Spinal cord (tissue), 10 donors: ENCODE results near the gene FCHSD2. TPM values are rescaled to one million over a fixed set of nuclear protein-coding genes. Genes with fewer than 3 reads are reported as not detected.

ENCODE experiments used
- DNase-seq, 6 donors: peaks; one replicate each; pipeline versions ENCODE4 v3.0.0 to v3.0.0-alpha.2; 2013 to 2015; ENCODE audit warnings: low spot score in 6 of 6, low read depth in 4 of 6
- H3K27ac ChIP-seq: one replicate; pipeline ENCODE4 v1.5.1; 2013; ENCODE audit warnings: low read depth, low read length, control low read depth
- H3K27me3 ChIP-seq: one replicate; pipeline ENCODE4 v1.6.1; 2013; ENCODE audit warnings: low read length; ENCODE audit not compliant: control insufficient read depth, insufficient read depth
- H3K36me3 ChIP-seq: one replicate; pipeline ENCODE4 v1.6.1; 2013; ENCODE audit warnings: low read length; ENCODE audit not compliant: control insufficient read depth, insufficient read depth
- H3K4me1 ChIP-seq: one replicate; pipeline ENCODE4 v1.6.1; 2013; ENCODE audit warnings: low read length; ENCODE audit not compliant: control insufficient read depth, insufficient read depth
- H3K4me3 ChIP-seq: one replicate; pipeline ENCODE4 v1.5.1; 2013; ENCODE audit warnings: low read depth, low read length, control low read depth
- H3K9me3 ChIP-seq: one replicate; pipeline ENCODE4 v1.6.1; 2013; ENCODE audit warnings: low read length; ENCODE audit not compliant: control insufficient read depth, insufficient read depth
- WGBS: methylation state at CpG from one replicate; pipeline ENCODE4 v1.1.5; 2013; ENCODE audit warnings: missing lambda C conversion rate; ENCODE audit not compliant: insufficient coverage; 5-methylcytosine and 5-hydroxymethylcytosine counted together
- long read RNA-seq, 4 donors: transcript quantifications; one replicate each; lab custom pipeline, GENCODE V29; 2026
- polyA plus RNA-seq, 2 donors: library from polyadenylated mRNA; unstranded; fragments of 120-200 nt; gene quantifications; one replicate each; pipeline ENCODE4 v1.2.1, GENCODE V29; 2013; ENCODE audit not compliant: insufficient read length in 2 of 2
- total RNA-seq, 2 donors: library from RNA; depleted of rRNA in 1 of 2; stranded (reverse); fragments of 120-200 nt in 1 of 2; fragments of >200 nt in 1 of 2; gene quantifications; one replicate each; pipeline versions ENCODE4 v1.2.3 to v1.2.4, GENCODE V29; 2013 to 2014
- donor health status: healthy.

Gene FCHSD2
- total RNA-seq, result 10 to 100 TPM; 43.4 to 51.6 TPM
- 10 to 100 TPM; 65.9 to 82.0 TPM for polyA plus RNA-seq
- long read RNA-seq, donor 1, full-length matches to known transcripts, result 6 of 6 reads
- long read RNA-seq, donor 1, partial matches to known transcripts, result 0 of 6 reads
- long read RNA-seq, donor 1, other reads (novel, unspliced or antisense), result 0 of 6 reads
- long read RNA-seq, donor 2, result 0 reads
- long read RNA-seq, donor 3, partial matches to known transcripts, result 0 of 2 reads
- long read RNA-seq, donor 3, other reads (novel, unspliced or antisense), result 0 of 2 reads
- long read RNA-seq, donor 4, full-length matches to known transcripts, result 1 of 1 reads
- long read RNA-seq, donor 4, partial matches to known transcripts, result 0 of 1 reads
- long read RNA-seq, donor 4, other reads (novel, unspliced or antisense), result 0 of 1 reads

DNA sequence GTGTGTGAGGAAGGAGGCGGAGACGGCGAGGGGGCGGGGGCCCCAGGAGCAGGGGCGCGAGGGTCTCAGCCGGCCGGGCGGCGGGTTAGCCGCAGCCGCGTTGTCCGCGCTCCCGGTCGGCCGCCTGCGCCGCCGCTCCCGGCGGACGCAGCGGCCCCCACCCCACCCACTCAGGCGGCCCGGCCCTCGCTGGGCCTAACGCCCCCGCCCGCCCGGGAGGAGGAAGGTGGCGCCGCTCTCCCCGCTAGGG lies at the start of gene FCHSD2:
Gene FCHSD2, minus strand, starts transcription at position 191 of the 250 bp plus-strand sequence. CDS start 441 bp downstream, outside the sequence.
- H3K4me1 ChIP-seq, result peaks cover 25% of the 10 kb centered on the region
- WGBS, result 0% methylated on average over 35 of the region's 35 CpGs
- no peak for DNase-seq
- H3K27ac ChIP-seq, result peak within 1 kb of the TSS; percentile 94
- H3K27me3 ChIP-seq, result no peaks in the 10 kb centered on the region
- peak within 1 kb of the TSS; percentile 90 for H3K4me3 ChIP-seq
- no peaks in the 10 kb centered on the region for H3K36me3 ChIP-seq
- H3K9me3 ChIP-seq, result no peaks in the 10 kb centered on the region

DNA sequence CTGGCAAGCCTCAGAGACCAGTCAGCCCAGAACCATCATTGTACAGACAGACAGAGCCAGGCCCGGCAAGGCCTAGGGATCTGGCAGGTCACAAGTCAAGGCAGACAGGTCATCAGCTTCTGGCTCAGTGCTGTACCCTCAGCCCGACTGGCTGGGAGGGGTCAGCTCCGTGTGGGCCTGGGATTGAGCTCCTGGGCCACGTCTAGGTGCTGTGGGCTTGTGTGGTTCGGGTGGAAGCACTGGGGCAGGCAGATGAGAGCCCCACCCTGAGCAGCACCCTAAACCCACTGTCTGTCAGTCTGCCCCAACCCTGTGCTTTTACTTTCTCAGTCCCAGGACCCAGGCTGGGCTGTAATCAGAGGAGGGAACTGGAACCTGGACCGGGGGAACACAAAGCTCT lies 49.0 kb upstream of the FCHSD2 start:
- peaks cover 7% of the 10 kb centered on the region for H3K4me1 ChIP-seq
- WGBS, result 75% methylated on average over 6 of the region's 6 CpGs
- H3K27ac ChIP-seq, result no peak overlapping the region
- no peaks in the 10 kb centered on the region for H3K36me3 ChIP-seq
- no peak overlapping the region for H3K4me3 ChIP-seq
- no peaks in the 10 kb centered on the region for H3K9me3 ChIP-seq
- H3K27me3 ChIP-seq, result no peaks in the 10 kb centered on the region
- DNase-seq, result no peak

DNA sequence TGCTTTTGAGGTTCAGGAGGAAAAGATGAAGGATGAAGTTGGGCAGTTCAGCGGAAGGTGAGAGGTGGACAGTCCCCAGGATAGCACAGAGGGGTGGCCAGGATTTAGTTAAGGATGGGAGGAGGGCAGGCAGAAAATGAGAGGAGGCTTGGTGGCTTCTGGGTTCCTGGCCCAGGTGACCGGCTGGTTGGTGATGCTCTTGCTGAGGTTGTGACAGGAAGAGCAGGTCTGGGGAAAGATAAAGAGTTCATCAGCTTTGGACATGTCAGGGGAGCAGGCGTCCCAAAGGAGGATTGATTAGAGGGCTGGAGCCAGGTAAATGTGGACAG lies 48.4 kb upstream of the FCHSD2 start:
- no peak overlapping the region for H3K27ac ChIP-seq
- H3K9me3 ChIP-seq, result no peaks in the 10 kb centered on the region
- 93% methylated on average over 3 of the region's 3 CpGs for WGBS
- H3K36me3 ChIP-seq, result no peaks in the 10 kb centered on the region
- H3K4me3 ChIP-seq, result no peak overlapping the region
- peaks cover 9% of the 10 kb centered on the region for H3K4me1 ChIP-seq
- no peak for DNase-seq
- H3K27me3 ChIP-seq, result no peaks in the 10 kb centered on the region

DNA sequence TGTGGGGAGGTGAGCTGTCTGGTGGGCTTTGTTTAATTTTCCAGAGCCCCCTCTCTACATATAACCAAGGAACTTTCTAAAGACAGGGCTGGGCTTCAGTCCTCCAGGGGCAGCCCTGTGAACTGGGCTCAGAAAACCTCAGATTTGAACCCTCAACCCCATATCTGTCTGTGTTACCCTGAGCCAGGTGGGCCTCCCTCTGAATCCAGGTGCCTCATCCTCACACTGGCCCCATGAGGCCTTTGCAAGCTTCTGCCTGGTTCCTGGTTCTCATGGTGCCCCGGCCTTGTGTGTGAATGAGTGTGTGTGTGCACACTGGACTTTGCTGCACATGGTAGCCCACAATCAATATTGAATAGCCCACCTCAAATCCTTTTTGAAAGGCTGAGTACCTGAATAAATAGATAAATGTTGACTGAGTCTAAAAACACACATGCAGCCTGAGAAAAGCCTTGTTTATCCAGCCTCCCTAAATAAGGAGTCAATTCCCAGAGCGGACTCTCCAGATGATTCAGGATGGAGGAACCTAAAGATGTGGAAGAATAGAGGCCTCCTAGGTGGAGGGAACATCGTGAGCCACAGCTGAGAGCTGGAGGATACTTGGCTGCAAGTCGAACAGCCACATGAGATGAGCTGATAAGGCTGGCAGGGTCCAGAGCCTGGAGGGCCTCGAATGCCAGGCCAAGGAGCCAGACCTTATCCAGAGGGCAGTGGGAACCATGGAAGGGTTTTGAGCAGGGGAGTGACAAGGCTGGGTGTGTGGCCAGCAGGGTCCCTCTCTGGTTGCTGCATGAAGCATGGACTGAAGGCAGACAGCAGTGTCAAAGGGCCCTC lies 47.8 kb upstream of the FCHSD2 start:
- WGBS, result 76% methylated on average over 4 of the region's 5 CpGs
- Histone ChIP-seq H3K27me3 (no peaks in the 10 kb centered on the region), H3K4me1 (peaks cover 12% of the 10 kb centered on the region), H3K9me3 (no peaks in the 10 kb centered on the region), H3K36me3 (no peaks in the 10 kb centered on the region), H3K4me3 (no peak overlapping the region), H3K27ac (no peak overlapping the region)
- DNase-seq, result no peak

DNA sequence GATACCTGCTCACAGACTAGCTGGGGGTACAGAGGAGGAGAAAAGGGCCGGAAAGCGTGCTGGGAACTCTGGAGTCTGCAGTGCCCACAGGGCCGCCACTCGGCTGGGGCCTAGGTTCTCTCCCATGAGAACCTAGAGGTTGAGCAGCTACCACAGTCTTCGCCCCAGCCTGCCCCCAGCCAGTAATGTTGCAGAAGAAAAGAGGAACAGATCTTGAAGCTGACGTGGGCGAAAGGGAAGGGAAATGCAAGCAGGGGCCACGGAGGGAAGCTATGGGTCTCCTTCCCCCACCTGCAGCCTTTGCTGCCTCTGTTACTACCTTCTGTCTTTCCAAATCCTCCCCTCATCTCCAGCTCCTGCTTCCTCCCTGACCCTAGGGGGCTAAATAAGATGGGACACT lies 47.2 kb upstream of the FCHSD2 start:
- DNase-seq, result no peak
- Histone ChIP-seq H3K27ac (no peak overlapping the region), H3K36me3 (no peaks in the 10 kb centered on the region), H3K4me3 (no peak overlapping the region), H3K4me1 (peaks cover 12% of the 10 kb centered on the region), H3K27me3 (no peaks in the 10 kb centered on the region), H3K9me3 (no peaks in the 10 kb centered on the region)
- 98% methylated on average over 5 of the region's 8 CpGs for WGBS

DNA sequence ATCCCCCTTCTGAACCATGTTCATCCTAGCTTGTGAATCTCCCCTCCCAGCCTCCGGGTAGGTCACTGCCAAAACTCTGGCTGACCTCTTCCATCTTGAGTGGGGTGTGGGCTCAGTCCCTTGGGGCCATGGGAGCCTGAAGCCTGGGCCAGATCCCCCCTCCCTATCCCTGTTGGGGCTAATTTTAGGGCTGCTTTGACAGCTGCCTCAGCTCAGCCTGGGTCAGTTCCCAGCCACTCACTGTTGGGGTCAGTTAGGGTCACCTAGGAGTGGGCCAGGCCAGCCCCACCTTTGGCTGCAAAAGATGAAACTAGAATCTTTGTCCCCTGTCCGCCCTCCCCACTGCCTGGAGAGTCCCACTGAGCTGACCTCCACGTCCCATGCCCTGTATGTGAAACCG lies 46.2 kb upstream of the FCHSD2 start:
- no peaks in the 10 kb centered on the region for H3K27me3 ChIP-seq
- peak in 1 of 6 donors; percentile 27 for DNase-seq
- H3K27ac ChIP-seq, result no peak overlapping the region
- no peaks in the 10 kb centered on the region for H3K9me3 ChIP-seq
- H3K36me3 ChIP-seq, result no peaks in the 10 kb centered on the region
- peaks cover 12% of the 10 kb centered on the region for H3K4me1 ChIP-seq
- 74% methylated on average over 3 of the region's 4 CpGs for WGBS
- no peak overlapping the region for H3K4me3 ChIP-seq

DNA sequence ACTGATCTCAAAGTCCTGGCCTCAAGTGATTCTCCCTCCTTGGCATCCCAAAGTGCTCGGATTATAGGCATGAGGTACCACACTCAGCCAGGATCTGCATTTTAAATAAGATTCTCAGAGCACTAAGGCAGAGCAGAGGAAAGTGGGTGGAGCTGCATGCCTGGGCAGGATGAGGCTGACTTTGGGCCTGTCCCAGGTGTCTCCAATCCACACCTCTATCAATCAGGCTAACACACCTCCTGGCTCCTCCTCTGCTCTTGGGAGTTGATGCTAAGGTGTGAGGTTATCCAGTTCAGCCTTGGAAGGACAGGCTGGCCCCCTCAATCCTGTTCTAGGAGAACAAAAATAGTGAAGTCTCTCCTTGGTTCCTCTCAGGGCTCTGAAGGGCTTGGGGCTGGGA lies 45.7 kb upstream of the FCHSD2 start:
- 40% methylated on average over 1 of the region's 1 CpG for WGBS
- Histone ChIP-seq H3K9me3 (no peaks in the 10 kb centered on the region), H3K4me3 (no peak overlapping the region), H3K4me1 (peaks cover 12% of the 10 kb centered on the region), H3K36me3 (no peaks in the 10 kb centered on the region), H3K27me3 (no peaks in the 10 kb centered on the region), H3K27ac (no peak overlapping the region)
- DNase-seq, result no peak

DNA sequence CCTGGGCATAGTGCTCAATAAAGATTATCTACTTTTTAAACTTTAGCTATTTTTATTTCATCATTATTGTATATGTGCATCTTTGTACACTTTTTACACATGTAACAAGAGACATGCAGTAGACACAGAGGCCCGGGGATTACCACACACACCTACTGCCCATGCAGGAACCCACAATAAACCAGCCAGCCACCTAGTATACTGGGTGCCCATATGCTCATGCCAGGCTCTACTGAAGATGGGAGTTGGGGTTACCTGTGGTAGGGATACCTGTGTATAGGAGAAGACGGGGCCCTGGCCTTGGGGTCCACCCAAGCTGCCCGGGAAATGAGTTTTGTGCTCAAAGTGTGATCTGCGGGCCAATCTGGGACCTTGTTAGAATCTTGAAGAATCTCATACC lies 44.8 kb upstream of the FCHSD2 start:
- Histone ChIP-seq H3K4me1 (peaks cover 12% of the 10 kb centered on the region), H3K27ac (no peak overlapping the region), H3K36me3 (no peaks in the 10 kb centered on the region), H3K27me3 (no peaks in the 10 kb centered on the region), H3K4me3 (no peak overlapping the region), H3K9me3 (no peaks in the 10 kb centered on the region)
- no peak for DNase-seq
- 59% methylated on average over 2 of the region's 4 CpGs for WGBS

DNA sequence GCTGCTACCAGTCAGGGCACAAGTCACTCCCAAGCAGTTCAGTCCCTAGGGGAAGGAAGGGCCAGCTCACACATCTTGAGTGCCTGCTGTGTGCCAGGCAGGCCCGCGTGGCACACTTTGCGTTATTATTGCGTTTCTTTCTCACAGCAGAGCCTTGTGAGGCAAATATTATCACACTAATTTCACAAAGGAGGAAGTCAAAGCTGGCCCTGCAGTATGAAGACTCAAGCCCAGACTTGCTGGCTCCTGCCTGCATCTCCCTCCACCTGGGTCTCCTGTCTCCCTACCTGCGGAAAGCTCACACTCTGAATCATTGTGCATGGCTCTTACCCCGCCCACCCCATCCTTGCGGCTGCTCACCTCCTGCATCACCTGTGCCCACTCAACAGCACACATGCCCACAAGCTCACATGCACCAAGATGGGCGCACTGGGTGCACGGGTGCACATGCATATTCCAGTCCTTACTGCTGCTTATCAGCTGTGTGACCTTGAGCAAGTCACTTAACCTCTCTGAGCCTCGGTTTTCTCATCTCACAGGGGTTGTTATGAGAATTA lies 44.3 kb upstream of the FCHSD2 start:
- no peaks in the 10 kb centered on the region for H3K9me3 ChIP-seq
- DNase-seq, result no peak
- H3K36me3 ChIP-seq, result no peaks in the 10 kb centered on the region
- no peak overlapping the region for H3K27ac ChIP-seq
- H3K4me1 ChIP-seq, result peaks cover 12% of the 10 kb centered on the region
- 82% methylated on average over 5 of the region's 10 CpGs for WGBS
- no peak overlapping the region for H3K4me3 ChIP-seq
- no peaks in the 10 kb centered on the region for H3K27me3 ChIP-seq
